Measurements from ENCODE around the gene C12orf57. TPM values are rescaled to one million over a fixed set of nuclear protein-coding genes. Genes with fewer than 3 reads are reported as not detected.

Gene C12orf57
- total and polyA plus RNA-seq, 2 donors (not counting 1 experiment from before 2014, with no cell fraction given) = 107 to 220 TPM

DNA sequence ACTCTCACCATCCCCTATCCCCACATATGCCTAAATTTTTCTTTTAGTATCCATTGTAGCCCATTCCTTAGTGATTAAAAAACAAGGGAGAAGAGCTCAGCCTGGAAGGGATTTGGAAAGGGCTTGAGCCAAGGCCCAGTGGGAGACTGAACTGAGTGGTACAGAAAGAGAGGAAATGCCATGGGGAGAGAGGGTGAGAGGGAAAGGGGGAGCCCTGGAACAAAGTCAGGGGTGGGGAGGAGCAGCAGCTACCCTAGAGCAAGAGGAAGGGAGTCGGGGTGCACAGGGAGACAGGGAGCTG, 18.6 kb upstream of the C12orf57 start:
- H3K4me3 ChIP-seq (replicated peaks in 1 of 4; ENCODE audit: control extremely low read depth in 1 of 4, insufficient read depth in 1 of 4, low read depth in 3 of 4, low read length in 4 of 4) = peak overlapping the region in 2 of 4 experiments; percentile 75 to 84
- no peak overlapping the region for H3K9ac ChIP-seq (ENCODE audit: insufficient read depth, low read length)

DNA sequence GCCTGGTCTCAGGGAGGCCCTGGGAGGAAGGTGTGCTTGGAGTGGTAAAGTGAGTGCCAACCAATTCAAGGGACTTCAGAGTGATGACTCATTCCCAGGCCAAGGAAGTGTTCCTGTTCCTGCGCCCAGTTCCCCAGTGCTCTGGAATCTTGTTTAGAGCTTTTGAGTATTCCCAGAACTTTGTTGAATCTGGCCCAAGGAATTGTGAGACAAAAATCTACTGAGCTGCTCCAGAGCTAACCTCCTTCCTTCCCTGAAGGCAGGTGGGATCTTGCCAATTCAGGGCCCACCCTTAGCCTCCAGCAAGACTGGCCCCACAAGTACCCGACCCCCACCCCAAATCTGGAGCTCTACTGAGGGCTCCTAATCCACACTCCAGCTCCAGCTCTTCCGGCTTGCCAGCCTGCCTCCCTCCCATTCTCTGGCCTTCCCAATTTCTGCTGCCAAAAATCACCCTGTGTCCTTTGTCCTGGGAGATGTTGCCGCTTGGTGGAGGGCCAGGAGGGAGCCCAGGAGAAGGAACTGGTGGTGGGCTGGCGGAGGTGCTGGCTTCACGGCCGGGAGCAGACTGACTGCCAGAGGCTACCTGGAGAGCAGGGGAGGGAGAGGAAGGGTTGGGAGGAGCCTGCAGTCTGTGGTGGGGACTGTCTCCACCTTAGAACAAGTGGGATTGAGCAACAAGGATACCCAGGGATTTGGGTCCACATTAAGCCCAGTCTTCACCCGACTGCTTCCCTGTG, 18.1 kb upstream of the C12orf57 start:
- peak overlapping the region; percentile 82 for H3K4me2 ChIP-seq (ENCODE audit: extremely low read depth, insufficient read depth, low read length)
- no peak for TF ChIP-seq EZH2 (IDR thresholded peaks at IDR 0.05; ENCODE audit: low read length, missing control alignments)
- TF ChIP-seq, protein P1, sequence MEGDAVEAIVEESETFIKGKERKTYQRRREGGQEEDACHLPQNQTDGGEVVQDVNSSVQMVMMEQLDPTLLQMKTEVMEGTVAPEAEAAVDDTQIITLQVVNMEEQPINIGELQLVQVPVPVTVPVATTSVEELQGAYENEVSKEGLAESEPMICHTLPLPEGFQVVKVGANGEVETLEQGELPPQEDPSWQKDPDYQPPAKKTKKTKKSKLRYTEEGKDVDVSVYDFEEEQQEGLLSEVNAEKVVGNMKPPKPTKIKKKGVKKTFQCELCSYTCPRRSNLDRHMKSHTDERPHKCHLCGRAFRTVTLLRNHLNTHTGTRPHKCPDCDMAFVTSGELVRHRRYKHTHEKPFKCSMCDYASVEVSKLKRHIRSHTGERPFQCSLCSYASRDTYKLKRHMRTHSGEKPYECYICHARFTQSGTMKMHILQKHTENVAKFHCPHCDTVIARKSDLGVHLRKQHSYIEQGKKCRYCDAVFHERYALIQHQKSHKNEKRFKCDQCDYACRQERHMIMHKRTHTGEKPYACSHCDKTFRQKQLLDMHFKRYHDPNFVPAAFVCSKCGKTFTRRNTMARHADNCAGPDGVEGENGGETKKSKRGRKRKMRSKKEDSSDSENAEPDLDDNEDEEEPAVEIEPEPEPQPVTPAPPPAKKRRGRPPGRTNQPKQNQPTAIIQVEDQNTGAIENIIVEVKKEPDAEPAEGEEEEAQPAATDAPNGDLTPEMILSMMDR (conservative IDR thresholded peaks at IDR 0.05 in 1 of 2, IDR thresholded peaks at IDR 0.05 in 1 of 2; ENCODE audit: low read depth in 1 of 2, low read length in 2 of 2) = no peak

More for the DNA sequence above, 18.6 kb upstream of the C12orf57 start:
- Histone ChIP-seq H2AFZ (ENCODE audit: low read length) (no peak overlapping the region), H3K79me2 (ENCODE audit: control insufficient read depth, insufficient read depth, low read length) (peaks cover 28% of the 10 kb centered on the region), H3K9me3 (ENCODE audit: control insufficient read depth, insufficient read depth, low read depth, low read length) (no peaks in the 10 kb centered on the region), H3K27me3 (ENCODE audit: control insufficient read depth, insufficient read depth, low read length) (no peaks in the 10 kb centered on the region), H4K20me1 (ENCODE audit: control insufficient read depth, extremely low read depth, insufficient read depth, low read length) (no peaks in the 10 kb centered on the region), H3K36me3 (ENCODE audit: control insufficient read depth, insufficient read depth, low read length) (peaks cover 12% of the 10 kb centered on the region), H3K27ac (ENCODE audit: insufficient read depth, low read length) (peak overlapping the region; percentile 92), H3K4me2 (ENCODE audit: extremely low read depth, insufficient read depth, low read length) (peak overlapping the region; percentile 82), H3K4me1 (ENCODE audit: control insufficient read depth, extremely low read depth, insufficient read depth, low read length) (peaks cover 29% of the 10 kb centered on the region)
- TF ChIP-seq EZH2 (IDR thresholded peaks at IDR 0.05; ENCODE audit: low read length, missing control alignments) = no peak
- TF ChIP-seq, protein P1 (conservative IDR thresholded peaks at IDR 0.05 in 1 of 2, IDR thresholded peaks at IDR 0.05 in 1 of 2; ENCODE audit: low read depth in 1 of 2, low read length in 2 of 2) = no peak
- no peak for DNase-seq (ENCODE audit: low read depth in 2 of 2)

DNA sequence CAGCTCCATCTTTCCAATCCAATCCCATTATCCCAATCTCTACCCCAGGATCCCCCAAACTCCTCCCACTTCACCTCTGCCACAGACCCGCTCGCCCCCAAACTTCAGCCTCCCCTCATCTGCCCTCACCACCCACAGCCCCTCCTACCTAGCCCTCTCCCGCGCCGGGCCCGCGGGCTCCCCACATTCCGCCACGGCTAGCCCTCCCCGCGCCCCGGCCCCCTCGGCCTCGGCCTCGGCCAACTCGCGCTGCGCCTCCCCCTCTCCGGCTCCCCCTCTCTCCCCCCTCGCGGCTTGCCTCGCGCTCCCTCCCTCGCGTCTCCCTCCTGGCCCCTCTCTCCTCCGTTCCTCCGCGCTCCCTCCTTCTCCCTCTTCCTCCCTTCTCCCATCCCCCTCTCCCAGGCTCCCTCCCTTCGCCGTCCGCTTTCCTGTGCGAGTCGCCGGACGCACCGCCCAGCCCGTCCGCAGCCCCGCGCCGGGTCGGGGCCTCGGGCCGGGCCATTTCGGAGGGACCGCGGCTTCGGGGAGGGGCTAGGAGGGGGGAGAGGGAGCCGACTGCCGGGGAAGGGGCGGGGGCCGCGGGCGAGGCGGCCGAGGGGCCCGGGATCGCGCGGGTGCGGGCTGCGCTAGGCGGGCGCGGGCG, 16.3 kb upstream of the C12orf57 start, which contains the start of gene ATN1:
Gene ATN1 (plus strand): TSS at position 581 of the 643 bp plus-strand sequence. CDS start 6,043 bp downstream, outside the sequence.
- H3K4me1 ChIP-seq (ENCODE audit: control insufficient read depth, extremely low read depth, insufficient read depth, low read length) = peaks cover 29% of the 10 kb centered on the region
- peaks cover 3% of the 10 kb centered on the region for H3K36me3 ChIP-seq (ENCODE audit: control insufficient read depth, insufficient read depth, low read length)
- H3K4me2 ChIP-seq (ENCODE audit: extremely low read depth, insufficient read depth, low read length) = peak within 1 kb of the TSS; percentile 97
- H3K9me3 ChIP-seq (ENCODE audit: control insufficient read depth, insufficient read depth, low read depth, low read length) = no peaks in the 10 kb centered on the region
- peak within 1 kb of the TSS; percentile 74 to 95 (median 88) for H3K4me3 ChIP-seq (replicated peaks in 1 of 4; ENCODE audit: control extremely low read depth in 1 of 4, insufficient read depth in 1 of 4, low read depth in 3 of 4, low read length in 4 of 4)
- TF ChIP-seq EZH2 (IDR thresholded peaks at IDR 0.05; ENCODE audit: low read length, missing control alignments) = no peak
- TF ChIP-seq, protein P1 (conservative IDR thresholded peaks at IDR 0.05 in 1 of 2, IDR thresholded peaks at IDR 0.05 in 1 of 2; ENCODE audit: low read depth in 1 of 2, low read length in 2 of 2) = no peak
- peaks cover 45% of the 10 kb centered on the region for H3K79me2 ChIP-seq (ENCODE audit: control insufficient read depth, insufficient read depth, low read length)
- H3K9ac ChIP-seq (ENCODE audit: insufficient read depth, low read length) = peak within 1 kb of the TSS; percentile 74
- no peaks in the 10 kb centered on the region for H3K27me3 ChIP-seq (ENCODE audit: control insufficient read depth, insufficient read depth, low read length)
- DNase-seq (ENCODE audit: low read depth in 2 of 2) = peak; percentile 81 to 87
- H3K27ac ChIP-seq (ENCODE audit: insufficient read depth, low read length) = peak within 1 kb of the TSS; percentile 92
- no peaks in the 10 kb centered on the region for H4K20me1 ChIP-seq (ENCODE audit: control insufficient read depth, extremely low read depth, insufficient read depth, low read length)
- H2AFZ ChIP-seq (ENCODE audit: low read length) = no peak within 1 kb of the TSS

More for the DNA sequence above, 18.1 kb upstream of the C12orf57 start:
- Histone ChIP-seq H3K9ac (ENCODE audit: insufficient read depth, low read length) (peak overlapping the region; percentile 49), H3K27ac (ENCODE audit: insufficient read depth, low read length) (peak overlapping the region; percentile 92), H2AFZ (ENCODE audit: low read length) (peak overlapping the region; percentile 4), H3K4me1 (ENCODE audit: control insufficient read depth, extremely low read depth, insufficient read depth, low read length) (peaks cover 29% of the 10 kb centered on the region), H3K79me2 (ENCODE audit: control insufficient read depth, insufficient read depth, low read length) (peaks cover 31% of the 10 kb centered on the region), H4K20me1 (ENCODE audit: control insufficient read depth, extremely low read depth, insufficient read depth, low read length) (no peaks in the 10 kb centered on the region), H3K36me3 (ENCODE audit: control insufficient read depth, insufficient read depth, low read length) (peaks cover 12% of the 10 kb centered on the region), H3K9me3 (ENCODE audit: control insufficient read depth, insufficient read depth, low read depth, low read length) (no peaks in the 10 kb centered on the region), H3K27me3 (ENCODE audit: control insufficient read depth, insufficient read depth, low read length) (no peaks in the 10 kb centered on the region), H3K4me3 (replicated peaks in 1 of 4; ENCODE audit: control extremely low read depth in 1 of 4, insufficient read depth in 1 of 4, low read depth in 3 of 4, low read length in 4 of 4) (peak overlapping the region; percentile 40 to 84 (median 74))
- DNase-seq (ENCODE audit: low read depth in 2 of 2) = peak; percentile 92 to 96
